ENCODE data around the gene RUNX1. TPM values are rescaled to one million over a fixed set of nuclear protein-coding genes. Genes with fewer than 3 reads are reported as not detected.

The RUNX1 gene
- total and polyA plus RNA-seq, 4 donors, result 23.3 to 100 (median 33.4) TPM

GRCh38 chr21:34822168-34822567 is 226.9 kb downstream of the RUNX1 start:
- no peaks in the 10 kb centered on the region for H3K27me3 ChIP-seq (ENCODE audit: control insufficient read depth in 3 of 3, insufficient read depth in 3 of 3, low read length in 2 of 3)
- no peak overlapping the region for H3K9ac ChIP-seq (ENCODE audit: insufficient read depth in 1 of 2, low read length in 2 of 2)
- no peak for TF ChIP-seq CTCF (IDR thresholded peaks at IDR 0.05; ENCODE audit: control extremely low read depth, extremely low read depth)
- peaks cover 0 to 12% (median 0%) of the 10 kb centered on the region in 5 donors for H3K4me1 ChIP-seq (ENCODE audit: control insufficient read depth in 5 of 5, insufficient read depth in 5 of 5, low read length in 5 of 5)
- DNase-seq, result no peak
- WGBS, 2 donors, result 79 to 83% methylated on average over 5 of the region's 5 CpGs
- H3K9me3 ChIP-seq (ENCODE audit: control insufficient read depth in 4 of 4, insufficient read depth in 3 of 4, low read length in 3 of 4), result peaks cover 0 to 2% (median 0%) of the 10 kb centered on the region in 4 donors
- H3K4me3 ChIP-seq, result no peak overlapping the region
- ATAC-seq (ENCODE audit: insufficient read depth, low FRiP score), result no peak
- H3K36me3 ChIP-seq (ENCODE audit: control insufficient read depth in 4 of 4, insufficient read depth in 4 of 4, low read length in 4 of 4), result peaks cover 0 to 25% (median 0%) of the 10 kb centered on the region in 4 donors
- no peak overlapping the region for H3K27ac ChIP-seq (ENCODE audit: low read depth in 1 of 2, low read length in 1 of 2)

GRCh38 chr21:34821717-34822116 is 227.4 kb downstream of the RUNX1 start:
- no peak for ATAC-seq (ENCODE audit: insufficient read depth, low FRiP score)
- peaks cover 0 to 12% (median 0%) of the 10 kb centered on the region in 5 donors for H3K4me1 ChIP-seq (ENCODE audit: control insufficient read depth in 5 of 5, insufficient read depth in 5 of 5, low read length in 5 of 5)
- H3K4me3 ChIP-seq, result no peak overlapping the region
- no peaks in the 10 kb centered on the region for H3K27me3 ChIP-seq (ENCODE audit: control insufficient read depth in 3 of 3, insufficient read depth in 3 of 3, low read length in 2 of 3)
- TF ChIP-seq CTCF (IDR thresholded peaks at IDR 0.05; ENCODE audit: control extremely low read depth, extremely low read depth), result no peak
- no peak for DNase-seq
- no peak overlapping the region for H3K9ac ChIP-seq (ENCODE audit: insufficient read depth in 1 of 2, low read length in 2 of 2)
- H3K27ac ChIP-seq (ENCODE audit: low read depth in 1 of 2, low read length in 1 of 2), result no peak overlapping the region
- peaks cover 0 to 2% (median 0%) of the 10 kb centered on the region in 4 donors for H3K9me3 ChIP-seq (ENCODE audit: control insufficient read depth in 4 of 4, insufficient read depth in 3 of 4, low read length in 3 of 4)
- 93 to 95% methylated on average over 7 of the region's 7 CpGs for WGBS, 2 donors
- peaks cover 0 to 28% (median 0%) of the 10 kb centered on the region in 4 donors for H3K36me3 ChIP-seq (ENCODE audit: control insufficient read depth in 4 of 4, insufficient read depth in 4 of 4, low read length in 4 of 4)

- 83 to 84% methylated on average over 9 of the region's 9 CpGs for WGBS, 2 donors
- Histone ChIP-seq H3K36me3 (ENCODE audit: control insufficient read depth in 4 of 4, insufficient read depth in 4 of 4, low read length in 4 of 4) (peaks cover 0 to 31% (median 0%) of the 10 kb centered on the region in 4 donors), H3K4me1 (ENCODE audit: control insufficient read depth in 5 of 5, insufficient read depth in 5 of 5, low read length in 5 of 5) (peaks cover 0 to 12% (median 0%) of the 10 kb centered on the region in 5 donors), H3K9ac (ENCODE audit: insufficient read depth in 1 of 2, low read length in 2 of 2) (no peak overlapping the region), H3K27me3 (ENCODE audit: control insufficient read depth in 3 of 3, insufficient read depth in 3 of 3, low read length in 2 of 3) (no peaks in the 10 kb centered on the region), H3K4me3 (no peak overlapping the region), H3K9me3 (ENCODE audit: control insufficient read depth in 4 of 4, insufficient read depth in 3 of 4, low read length in 3 of 4) (no peaks in the 10 kb centered on the region), H3K27ac (ENCODE audit: low read depth in 1 of 2, low read length in 1 of 2) (no peak overlapping the region)
- TF ChIP-seq CTCF (IDR thresholded peaks at IDR 0.05; ENCODE audit: control extremely low read depth, extremely low read depth), result no peak
- no peak for DNase-seq
- no peak for ATAC-seq (ENCODE audit: insufficient read depth, low FRiP score)
Measured at GRCh38 chr21:34820051-34820450, 229.1 kb downstream of the RUNX1 start.

Measured in lung (tissue), 12 donors.